Skeletal muscle tissue (tissue), 4 donors: ENCODE results near the gene GSTO2. TPM values are rescaled to one million over a fixed set of nuclear protein-coding genes. Genes with fewer than 3 reads are reported as not detected.

Source experiments
- H3K27ac ChIP-seq: one replicate; pipeline ENCODE4 v1.7.0; 2013; ENCODE audit warnings: mild to moderate bottlenecking, low read depth, low read length, inconsistent platforms
- H3K27me3 ChIP-seq, 3 donors: one replicate each; pipeline ENCODE4 v1.7.0; 2013; ENCODE audit warnings: low read length in 3 of 3; ENCODE audit not compliant: control insufficient read depth in 3 of 3, insufficient read depth in 3 of 3
- H3K36me3 ChIP-seq, 3 donors: one replicate each; pipeline ENCODE4 v1.7.0; 2013; ENCODE audit warnings: low read length in 3 of 3; ENCODE audit not compliant: control insufficient read depth in 3 of 3, insufficient read depth in 3 of 3
- H3K4me1 ChIP-seq, 3 donors: one replicate each; pipeline ENCODE4 v1.7.0; 2013; ENCODE audit warnings: low read length in 3 of 3, mild to moderate bottlenecking in 3 of 3; ENCODE audit not compliant: control insufficient read depth in 3 of 3, insufficient read depth in 3 of 3
- H3K4me3 ChIP-seq, 3 donors: one replicate each; pipeline ENCODE4 v1.7.0; 2013; ENCODE audit warnings: low read length in 3 of 3
- H3K9ac ChIP-seq, 3 donors: one replicate each; pipeline ENCODE4 v1.7.0; 2013; ENCODE audit warnings: low read length in 3 of 3, mild to moderate bottlenecking in 3 of 3, moderate library complexity in 2 of 3, low read depth in 1 of 3
- H3K9me3 ChIP-seq, 3 donors: one replicate each; pipeline ENCODE4 v1.7.0; 2013; ENCODE audit warnings: low read length in 3 of 3; ENCODE audit not compliant: control insufficient read depth in 3 of 3
- total RNA-seq: library from RNA; depleted of rRNA; stranded (reverse); fragments of >200 nt; gene quantifications from one replicate; pipeline ENCODE4 v1.2.3, GENCODE V29; 2014
- donor health status: Osteomylitis.

The GSTO2 gene
- total RNA-seq, 1 donor from 2014 or later, result not detected

DNA sequence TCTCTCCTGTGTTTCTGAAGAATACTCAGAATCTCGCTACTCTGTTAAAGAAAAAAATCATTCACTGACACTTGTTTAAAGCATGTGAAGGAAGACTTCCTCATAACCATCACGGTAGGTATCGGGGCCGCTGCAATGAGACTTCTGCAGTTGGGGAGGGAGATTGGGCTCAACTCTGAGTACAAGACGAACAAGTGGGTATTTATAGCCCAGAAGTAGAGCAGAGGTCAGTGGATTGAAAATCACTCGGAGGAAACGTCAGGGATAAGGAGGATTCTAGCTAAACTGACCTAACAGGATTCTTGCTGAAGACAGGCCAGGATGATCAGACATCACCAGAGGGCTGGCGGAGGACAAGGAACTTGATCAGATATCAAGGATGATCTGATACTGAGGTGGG is 35.9 kb downstream of the GSTO2 start:
- Histone ChIP-seq H3K4me1 (peaks cover 34 to 65% (median 62%) of the 10 kb centered on the region in 3 donors), H3K9ac (peak overlapping the region; percentile 3 to 61 (median 11)), H3K9me3 (no peaks in the 10 kb centered on the region), H3K36me3 (no peaks in the 10 kb centered on the region), H3K27me3 (no peaks in the 10 kb centered on the region), H3K27ac (peak overlapping the region; percentile 59), H3K4me3 (peak overlapping the region in 2 of 3 donors; percentile 25 to 27)

DNA sequence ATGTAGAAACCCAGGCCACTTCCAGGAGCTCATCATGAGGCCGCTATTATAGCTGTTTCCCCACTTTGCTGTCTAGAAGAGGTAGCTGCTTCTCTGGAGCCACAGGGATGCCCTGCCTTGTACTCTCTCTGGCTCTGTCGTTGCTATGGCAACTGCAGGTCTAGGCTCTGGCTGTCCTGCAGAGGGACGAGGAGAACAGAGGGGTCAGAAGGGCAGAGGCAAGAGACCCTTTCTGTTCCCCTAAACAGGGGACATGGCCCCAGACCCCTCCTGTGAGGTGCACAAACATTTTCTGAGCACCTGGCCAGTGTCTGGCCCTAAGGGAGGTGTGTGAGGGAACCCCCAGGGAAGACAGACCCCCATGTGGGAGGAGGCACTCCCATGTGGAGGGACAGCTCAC is 37.9 kb downstream of the GSTO2 start:
- H3K4me3 ChIP-seq, result peak overlapping the region in 1 of 3 donors; percentile 17
- H3K9me3 ChIP-seq, result no peaks in the 10 kb centered on the region
- H3K27me3 ChIP-seq, result no peaks in the 10 kb centered on the region
- H3K27ac ChIP-seq, result no peak overlapping the region
- H3K4me1 ChIP-seq, result peaks cover 33 to 64% (median 61%) of the 10 kb centered on the region in 3 donors
- no peaks in the 10 kb centered on the region for H3K36me3 ChIP-seq
- H3K9ac ChIP-seq, result no peak overlapping the region

DNA sequence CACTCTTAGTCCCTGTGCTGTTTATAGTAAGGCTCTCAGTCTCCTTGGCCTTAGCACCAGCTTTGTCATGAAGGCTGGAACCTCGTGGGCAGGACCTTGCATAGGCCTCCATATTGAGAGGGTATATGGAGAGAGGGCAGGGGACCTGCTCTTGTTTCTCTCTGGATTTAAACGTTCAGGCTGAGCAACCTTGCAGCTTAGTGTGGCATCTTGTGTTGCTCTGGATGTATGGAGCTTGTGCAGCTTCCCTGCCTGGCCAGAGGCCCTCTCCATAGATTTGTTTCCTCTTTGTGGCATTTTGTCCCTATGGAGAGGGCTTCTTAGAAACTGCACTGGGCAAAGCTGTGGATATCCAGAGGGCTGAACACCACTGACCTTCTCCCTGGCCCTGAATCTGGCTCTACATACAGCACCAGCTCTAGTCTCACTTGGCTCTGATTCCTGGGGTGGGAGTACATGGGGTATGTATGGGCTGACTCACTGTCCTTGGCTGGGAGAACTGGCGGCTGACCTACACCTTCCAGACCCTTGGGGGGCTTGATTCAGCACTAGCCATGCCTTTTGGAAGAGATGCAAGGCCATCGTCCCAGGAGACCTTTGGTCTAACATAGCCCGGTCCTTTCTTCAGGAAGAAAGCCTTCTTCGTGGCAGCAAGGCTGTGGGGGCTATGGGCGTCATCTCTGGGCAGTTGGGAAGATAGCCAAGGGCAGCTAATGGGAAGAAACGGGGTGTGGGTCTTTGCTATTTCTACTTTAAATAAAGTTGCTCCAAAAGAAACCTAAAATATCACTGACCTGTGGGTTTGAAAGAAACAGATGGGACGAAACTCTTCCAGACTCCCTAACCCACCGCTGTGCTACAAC is 38.8 kb downstream of the GSTO2 start:
- no peak overlapping the region for H3K27ac ChIP-seq

DNA sequence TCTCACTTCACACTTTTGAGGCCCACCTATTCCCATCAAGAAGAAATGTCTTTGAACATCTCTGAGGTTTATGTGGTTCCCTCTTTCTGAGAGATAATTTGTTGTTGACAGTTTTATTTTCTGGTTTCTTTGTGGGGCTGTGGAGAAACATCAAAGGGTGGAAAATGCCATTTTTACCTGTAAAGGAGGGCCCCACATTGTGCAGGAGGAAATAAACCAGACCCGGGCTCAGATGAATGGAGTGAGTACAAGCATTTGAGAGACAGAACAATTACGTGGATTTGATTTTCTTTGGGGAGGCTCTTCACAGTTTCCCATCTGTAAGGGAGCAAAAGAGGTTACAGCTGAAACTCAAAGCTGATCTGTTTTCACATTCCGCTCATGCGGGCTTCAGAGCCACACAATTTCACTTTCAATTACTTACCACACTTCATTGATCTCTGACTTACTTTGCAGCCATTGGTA is 39.5 kb downstream of the GSTO2 start:
- Histone ChIP-seq H3K9ac (no peak overlapping the region), H3K4me3 (no peak overlapping the region), H3K36me3 (peaks cover 5 to 9% (median 8%) of the 10 kb centered on the region in 3 donors), H3K9me3 (no peaks in the 10 kb centered on the region), H3K27me3 (no peaks in the 10 kb centered on the region), H3K4me1 (peaks cover 33 to 64% (median 61%) of the 10 kb centered on the region in 3 donors), H3K27ac (no peak overlapping the region)

More for the DNA sequence above, 38.8 kb downstream of the GSTO2 start:
- H3K27me3 ChIP-seq, result no peaks in the 10 kb centered on the region
- H3K4me3 ChIP-seq, result no peak overlapping the region
- H3K4me1 ChIP-seq, result peaks cover 33 to 64% (median 61%) of the 10 kb centered on the region in 3 donors
- H3K9me3 ChIP-seq, result no peaks in the 10 kb centered on the region
- H3K9ac ChIP-seq, result no peak overlapping the region
- peaks cover 0 to 2% (median 1%) of the 10 kb centered on the region in 3 donors for H3K36me3 ChIP-seq

DNA sequence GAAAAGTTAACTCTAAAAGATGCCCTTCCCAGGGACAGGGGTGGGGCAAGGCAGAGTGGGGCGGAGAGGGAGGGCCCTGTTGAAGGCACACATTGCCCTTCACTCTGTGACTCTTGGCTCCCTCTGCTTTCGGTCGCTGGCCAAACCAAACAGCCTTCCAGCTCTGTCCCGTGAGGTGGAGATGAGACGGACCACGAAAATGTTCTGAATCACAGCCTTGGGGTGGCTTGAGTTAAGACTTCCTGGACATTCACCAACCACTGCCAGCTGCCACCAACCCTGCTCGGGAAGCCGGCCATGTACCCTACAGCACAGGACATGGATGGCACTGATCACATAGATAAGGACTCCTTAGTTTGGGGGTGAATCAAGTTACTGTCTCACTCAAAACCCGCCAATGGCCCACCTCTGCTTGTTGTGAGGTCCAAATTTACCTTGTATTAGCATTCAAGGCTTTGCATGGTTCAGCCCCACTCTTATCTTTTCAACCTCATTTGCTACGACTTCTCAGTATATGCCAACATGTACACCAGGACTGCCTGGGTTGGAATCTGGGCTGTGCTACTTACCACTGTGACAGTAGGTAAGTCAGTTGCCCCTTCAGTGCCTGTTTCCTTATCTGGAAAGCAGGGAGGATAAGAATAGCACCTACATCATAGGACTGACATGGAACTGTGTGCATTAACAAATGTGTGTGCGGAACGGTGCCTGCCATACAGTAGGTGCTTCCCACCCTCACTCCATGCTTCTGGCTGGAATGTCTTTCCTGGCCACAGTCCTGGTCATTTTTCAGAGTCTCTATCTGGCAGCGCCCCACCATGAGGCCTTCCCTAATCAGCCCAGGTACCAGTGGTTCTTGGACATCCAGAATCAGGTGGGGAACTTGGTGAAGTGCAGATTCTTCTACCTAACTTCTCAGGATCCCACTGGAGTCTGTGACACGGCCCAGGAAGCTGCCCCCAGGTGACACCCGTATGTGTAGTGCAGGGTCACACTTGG is 41.3 kb downstream of the GSTO2 start:
- H3K9ac ChIP-seq, result peak overlapping the region in 2 of 3 donors; percentile 47 to 64
- H3K4me1 ChIP-seq, result peaks cover 22 to 47% (median 44%) of the 10 kb centered on the region in 3 donors
- H3K9me3 ChIP-seq, result no peaks in the 10 kb centered on the region
- H3K27me3 ChIP-seq, result no peaks in the 10 kb centered on the region
- peaks cover 23 to 27% (median 26%) of the 10 kb centered on the region in 3 donors for H3K36me3 ChIP-seq
- peak overlapping the region; percentile 87 for H3K27ac ChIP-seq
- H3K4me3 ChIP-seq, result peak overlapping the region in 2 of 3 donors; percentile 41 to 57

DNA sequence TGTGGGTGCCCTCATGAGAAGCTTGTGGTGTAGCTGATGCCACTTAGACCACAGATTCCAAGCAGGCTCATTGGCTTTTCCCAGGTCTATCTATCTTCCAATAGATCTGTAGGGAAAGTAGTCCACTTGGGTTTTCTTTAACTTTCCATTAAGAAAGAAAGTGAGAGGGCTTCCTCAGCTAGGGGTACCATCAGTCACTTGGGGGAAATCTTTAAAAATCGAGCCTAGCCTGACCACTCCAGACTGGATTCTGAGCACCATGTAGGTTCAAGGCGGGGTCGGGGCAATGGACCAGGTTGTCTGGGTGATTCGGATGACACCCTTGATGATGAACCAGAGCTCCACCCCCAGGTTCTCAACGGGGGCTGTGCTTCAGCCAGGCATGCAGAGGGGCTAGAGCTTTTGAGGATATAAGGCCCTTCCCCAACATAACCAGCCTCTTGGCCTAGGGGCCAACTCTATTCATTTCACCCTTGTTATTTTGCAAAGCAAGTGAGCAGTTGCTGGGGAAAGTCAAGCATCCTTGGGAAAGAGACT is 42.3 kb downstream of the GSTO2 start:
- H3K27ac ChIP-seq, result peak overlapping the region; percentile 87
- no peak overlapping the region for H3K4me3 ChIP-seq
- H3K4me1 ChIP-seq, result peaks cover 14 to 37% (median 34%) of the 10 kb centered on the region in 3 donors
- H3K9ac ChIP-seq, result no peak overlapping the region
- H3K36me3 ChIP-seq, result peaks cover 27 to 32% (median 31%) of the 10 kb centered on the region in 3 donors
- no peaks in the 10 kb centered on the region for H3K27me3 ChIP-seq
- no peaks in the 10 kb centered on the region for H3K9me3 ChIP-seq

DNA sequence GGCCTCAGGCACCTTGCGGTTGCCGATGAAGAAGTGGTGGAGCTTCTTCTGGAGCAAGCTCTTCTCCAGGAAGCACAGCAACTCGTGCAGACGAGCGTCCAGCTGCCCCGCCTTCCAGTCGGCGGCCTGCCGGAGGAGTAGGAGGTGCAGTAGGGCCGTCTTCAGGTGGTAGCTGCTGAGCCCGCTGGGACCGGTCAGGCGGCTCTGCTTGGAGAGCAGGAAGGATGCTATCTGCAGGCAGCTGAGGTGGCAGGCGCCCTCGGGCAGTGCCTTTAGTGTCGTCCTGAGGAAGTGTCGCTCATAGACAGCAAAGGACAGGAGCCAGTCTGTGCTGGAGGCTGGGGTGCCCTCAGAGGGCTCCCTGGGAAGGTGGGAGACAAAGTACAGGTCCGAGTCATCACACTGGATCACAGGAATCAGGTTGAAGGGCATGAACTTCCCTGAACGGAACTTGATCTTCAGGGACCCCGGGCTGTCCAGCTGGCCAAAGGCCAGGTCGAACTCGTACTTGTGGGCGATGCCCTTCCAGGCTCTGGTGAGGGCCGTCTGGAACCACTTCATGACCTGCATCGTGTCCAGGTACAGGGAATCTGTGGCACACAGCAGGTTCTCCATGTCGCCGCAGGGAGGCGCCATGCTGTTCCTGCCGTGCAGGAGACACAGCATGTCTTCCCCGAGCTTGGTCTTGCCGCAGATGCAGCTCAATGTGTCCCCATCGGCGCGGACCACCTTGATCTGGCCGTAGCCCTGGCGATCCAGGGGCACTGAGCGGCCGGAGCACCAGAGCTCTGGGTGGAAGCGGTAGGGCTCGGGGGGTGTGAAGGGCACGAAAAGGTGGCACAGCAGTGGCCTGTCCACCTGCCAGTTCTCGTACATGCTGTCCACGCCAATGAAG is 45.9 kb downstream of the GSTO2 start:
- no peak overlapping the region for H3K27ac ChIP-seq
- H3K27me3 ChIP-seq, result no peaks in the 10 kb centered on the region
- no peak overlapping the region for H3K9ac ChIP-seq
- no peak overlapping the region for H3K4me3 ChIP-seq
- H3K4me1 ChIP-seq, result peaks cover 35 to 44% (median 43%) of the 10 kb centered on the region in 3 donors
- H3K36me3 ChIP-seq, result peaks cover 27 to 32% (median 31%) of the 10 kb centered on the region in 3 donors
- no peaks in the 10 kb centered on the region for H3K9me3 ChIP-seq

DNA sequence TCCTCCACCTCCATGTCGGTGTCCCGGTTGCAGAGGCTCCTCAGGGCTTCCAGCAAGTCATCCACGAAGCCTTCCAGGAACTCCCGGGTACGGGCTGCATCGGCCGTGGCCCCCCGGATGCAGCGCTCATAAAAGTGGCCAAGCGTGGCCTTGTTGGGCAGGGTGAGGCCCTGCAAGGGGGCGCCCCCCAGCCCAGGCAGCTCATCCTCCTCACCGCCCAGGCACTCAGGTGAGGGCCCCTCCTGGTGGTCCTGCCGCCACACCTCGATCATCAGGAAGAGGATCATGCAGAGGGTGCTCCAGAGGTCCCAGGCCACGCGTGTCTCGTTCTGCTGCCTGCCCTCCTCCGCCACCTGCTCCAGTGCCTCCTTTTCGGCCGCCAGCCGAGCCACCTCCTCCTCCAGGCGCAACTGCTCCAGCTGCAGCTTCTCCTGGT is 46.5 kb downstream of the GSTO2 start:
- Histone ChIP-seq H3K27me3 (no peaks in the 10 kb centered on the region), H3K4me3 (no peak overlapping the region), H3K9me3 (no peaks in the 10 kb centered on the region), H3K9ac (no peak overlapping the region), H3K27ac (no peak overlapping the region), H3K4me1 (peaks cover 28 to 42% (median 37%) of the 10 kb centered on the region in 3 donors), H3K36me3 (peaks cover 27 to 32% (median 31%) of the 10 kb centered on the region in 3 donors)
